Neuronal stem cell (in vitro differentiated cells): ENCODE results near the gene SRP68.

Experiments used
- DNase-seq: peaks from one replicate; pipeline ENCODE4 v3.0.0-alpha.2; 2013; ENCODE audit warnings: low spot score
- H2AFZ ChIP-seq: one replicate; pipeline ENCODE4 v1.6.1; 2013; ENCODE audit warnings: mild to moderate bottlenecking, low read length, inconsistent platforms
- H2AK5ac ChIP-seq: 2 replicates; pipeline ENCODE4 v1.6.1; 2013; ENCODE audit warnings: low read depth, mild to moderate bottlenecking, inconsistent platforms, low read length, moderate library complexity, mixed read lengths
- H2BK120ac ChIP-seq: 2 replicates; pipeline ENCODE4 v1.6.1; 2013; ENCODE audit warnings: low read depth, mild to moderate bottlenecking, inconsistent platforms, low read length, moderate library complexity, mixed read lengths
- H2BK12ac ChIP-seq: one replicate; pipeline ENCODE4 v1.6.1; 2013; ENCODE audit warnings: low read length, inconsistent platforms
- H2BK15ac ChIP-seq: 2 replicates; pipeline ENCODE4 v1.6.1; 2013; ENCODE audit warnings: mild to moderate bottlenecking, low read length, inconsistent platforms, mixed read lengths
- H2BK5ac ChIP-seq: one replicate; pipeline ENCODE4 v1.6.1; 2013; ENCODE audit warnings: inconsistent platforms, mild to moderate bottlenecking, low read length, moderate library complexity
- H3K14ac ChIP-seq: one replicate; pipeline ENCODE4 v1.6.1; 2013; ENCODE audit warnings: low read length, inconsistent platforms
- H3K18ac ChIP-seq: 2 replicates; pipeline ENCODE4 v1.6.1; 2013; ENCODE audit warnings: low read length, inconsistent platforms
- H3K23ac ChIP-seq: 2 replicates; pipeline ENCODE4 v1.6.1; 2013; ENCODE audit warnings: low read depth, mild to moderate bottlenecking, mixed read lengths, low read length, inconsistent platforms; ENCODE audit not compliant: poor library complexity
- H3K27ac ChIP-seq: replicated peaks from 3 replicates; pipeline ENCODE4 v1.5.1; 2013; ENCODE audit warnings: low read length, inconsistent platforms
- H3K27me3 ChIP-seq, 3 experiments: 2 replicates each; pipeline ENCODE4 v1.6.1; 2013; ENCODE audit warnings: low read length in 3 of 3, mild to moderate bottlenecking in 2 of 3, inconsistent platforms in 1 of 3, low read depth in 1 of 3, mixed read lengths in 1 of 3, moderate library complexity in 1 of 3; ENCODE audit not compliant: control insufficient read depth in 3 of 3, insufficient read depth in 3 of 3
- H3K36me3 ChIP-seq, 2 donors: replicated peaks in 1 of 2; 2 replicates each; pipeline ENCODE4 v1.6.1; 2013; ENCODE audit warnings: low read length in 2 of 2; ENCODE audit not compliant: control insufficient read depth in 2 of 2, insufficient read depth in 2 of 2
- H3K4ac ChIP-seq: 2 replicates; pipeline ENCODE4 v1.6.1; 2013; ENCODE audit warnings: inconsistent platforms, mild to moderate bottlenecking, low read length, moderate library complexity
- H3K4me1 ChIP-seq, 2 donors: 1 replicate in 1 of 2; 2 replicates in 1 of 2; pipeline ENCODE4 v1.6.1; 2013; ENCODE audit warnings: low read length in 2 of 2, low read depth in 1 of 2; ENCODE audit not compliant: control insufficient read depth in 2 of 2, insufficient read depth in 1 of 2
- H3K4me2 ChIP-seq: one replicate; pipeline ENCODE4 v1.6.1; 2013; ENCODE audit warnings: mild to moderate bottlenecking, low read length, inconsistent platforms; ENCODE audit not compliant: insufficient read depth, poor library complexity, severe bottlenecking
- H3K4me3 ChIP-seq, 2 donors: 2 replicates each; pipeline ENCODE4 v1.5.1; 2013; ENCODE audit warnings: low read length in 2 of 2, mild to moderate bottlenecking in 2 of 2, inconsistent platforms in 1 of 2, moderate library complexity in 1 of 2
- H3K79me1 ChIP-seq: one replicate; pipeline ENCODE4 v1.6.1; 2013; ENCODE audit warnings: low read depth, mild to moderate bottlenecking, inconsistent platforms, low read length, moderate library complexity
- H3K9ac ChIP-seq: one replicate; pipeline ENCODE4 v1.6.1; 2013; ENCODE audit warnings: mild to moderate bottlenecking, low read depth, low read length, inconsistent platforms; ENCODE audit not compliant: poor library complexity
- H3K9me3 ChIP-seq, 2 donors: replicated peaks in 1 of 2; 2 replicates each; pipeline versions ENCODE3 to v1.6.1; 2013; ENCODE audit warnings: low read length in 2 of 2, mild to moderate bottlenecking in 2 of 2, inconsistent platforms in 1 of 2, low read depth in 1 of 2, mixed read lengths in 1 of 2, moderate library complexity in 1 of 2; ENCODE audit not compliant: control insufficient read depth in 2 of 2, insufficient read depth in 1 of 2
- H4K8ac ChIP-seq: one replicate; pipeline ENCODE4 v1.6.1; 2013; ENCODE audit warnings: low read depth, mild to moderate bottlenecking, inconsistent platforms, low read length, moderate library complexity
- H4K91ac ChIP-seq: one replicate; pipeline ENCODE4 v1.6.1; 2013; ENCODE audit warnings: low read length, low read depth, mild to moderate bottlenecking, inconsistent platforms; ENCODE audit not compliant: poor library complexity
- WGBS, 2 donors: extraction: QIAGEN DNeasy Blood & Tissue Kit; methylation state at CpG; one replicate each; pipeline ENCODE4 v1.1.7; 2013; ENCODE audit warnings: missing lambda C conversion rate in 2 of 2, mixed read lengths in 1 of 2; ENCODE audit not compliant: insufficient read length in 2 of 2, insufficient replicate concordance in 1 of 2; ENCODE audit errors: extremely low coverage in 2 of 2; 5-methylcytosine and 5-hydroxymethylcytosine counted together

The SRP68 gene

GRCh38 chr17:76039121-76039520 lies 33.2 kb downstream of the SRP68 start:
- H2AFZ ChIP-seq, result no peak overlapping the region
- H2BK12ac ChIP-seq, result no peak overlapping the region
- no peak overlapping the region for H2BK5ac ChIP-seq
- H4K8ac ChIP-seq, result no peak overlapping the region
- no peak overlapping the region for H3K4me2 ChIP-seq
- H2BK15ac ChIP-seq, result no peak overlapping the region
- DNase-seq, result no peak
- no peak overlapping the region for H3K4me3 ChIP-seq
- H2AK5ac ChIP-seq, result no peak overlapping the region
- peaks cover 0 to 8% of the 10 kb centered on the region in 2 donors for H3K4me1 ChIP-seq
- peak overlapping the region; percentile 12 for H3K27ac ChIP-seq
- H3K18ac ChIP-seq, result no peak overlapping the region
- H3K4ac ChIP-seq, result no peak overlapping the region
- no peaks in the 10 kb centered on the region for H3K79me1 ChIP-seq
- peaks cover 38 to 74% of the 10 kb centered on the region in 2 donors for H3K36me3 ChIP-seq
- no peaks in the 10 kb centered on the region for H3K27me3 ChIP-seq
- H3K9ac ChIP-seq, result no peak overlapping the region
- H3K23ac ChIP-seq, result no peak overlapping the region
- no peaks in the 10 kb centered on the region for H3K9me3 ChIP-seq
- WGBS, 2 donors, result no CpG with 5 or more reads among the region's 6 CpGs
- H4K91ac ChIP-seq, result no peak overlapping the region
- no peak overlapping the region for H2BK120ac ChIP-seq
- no peak overlapping the region for H3K14ac ChIP-seq

GRCh38 chr17:76038050-76038449 lies 34.3 kb downstream of the SRP68 start:
- no peak overlapping the region for H3K9ac ChIP-seq
- WGBS, 2 donors, result no CpG with 5 or more reads among the region's 3 CpGs
- no peak overlapping the region for H2AK5ac ChIP-seq
- H3K79me1 ChIP-seq, result no peaks in the 10 kb centered on the region
- H3K27ac ChIP-seq, result no peak overlapping the region
- peaks cover 0 to 8% of the 10 kb centered on the region in 2 donors for H3K9me3 ChIP-seq
- H2BK15ac ChIP-seq, result no peak overlapping the region
- H2BK120ac ChIP-seq, result no peak overlapping the region
- no peak overlapping the region for H2BK12ac ChIP-seq
- no peak overlapping the region for H4K91ac ChIP-seq
- no peak overlapping the region for H4K8ac ChIP-seq
- H3K23ac ChIP-seq, result no peak overlapping the region
- H2BK5ac ChIP-seq, result no peak overlapping the region
- H3K27me3 ChIP-seq, result no peaks in the 10 kb centered on the region
- H3K4ac ChIP-seq, result no peak overlapping the region
- no peak overlapping the region for H2AFZ ChIP-seq
- H3K36me3 ChIP-seq, result peaks cover 28 to 63% of the 10 kb centered on the region in 2 donors
- H3K4me3 ChIP-seq, result no peak overlapping the region
- H3K14ac ChIP-seq, result no peak overlapping the region
- H3K4me1 ChIP-seq, result peaks cover 0 to 8% of the 10 kb centered on the region in 2 donors
- H3K4me2 ChIP-seq, result no peak overlapping the region
- no peak overlapping the region for H3K18ac ChIP-seq
- DNase-seq, result no peak

GRCh38 chr17:76036497-76037261 lies 35.6 kb downstream of the SRP68 start:
- DNase-seq, result no peak
- Histone ChIP-seq H3K27ac (no peak overlapping the region), H2BK15ac (peak overlapping the region; percentile 2), H2AK5ac (no peak overlapping the region), H3K79me1 (no peaks in the 10 kb centered on the region), H2BK12ac (no peak overlapping the region), H3K27me3 (no peaks in the 10 kb centered on the region), H3K18ac (peak overlapping the region; percentile 68), H4K91ac (no peak overlapping the region), H3K4me1 (peaks cover 0 to 8% of the 10 kb centered on the region in 2 donors), H3K4me3 (no peak overlapping the region), H3K4me2 (no peak overlapping the region), H3K14ac (no peak overlapping the region), H3K9ac (peak overlapping the region; percentile 68), H3K23ac (peak overlapping the region; percentile 75), H3K36me3 (peaks cover 25 to 51% of the 10 kb centered on the region in 2 donors), H3K4ac (no peak overlapping the region), H3K9me3 (peaks cover 0 to 19% of the 10 kb centered on the region in 2 donors), H2AFZ (no peak overlapping the region), H2BK5ac (no peak overlapping the region), H4K8ac (no peak overlapping the region), H2BK120ac (no peak overlapping the region)
- no CpG with 5 or more reads among the region's 22 CpGs for WGBS, 2 donors

GRCh38 chr17:76034428-76035350 lies 37.6 kb downstream of the SRP68 start:
- Histone ChIP-seq H3K9me3 (peaks cover 0 to 19% of the 10 kb centered on the region in 2 donors), H4K8ac (no peak overlapping the region), H4K91ac (no peak overlapping the region), H2BK120ac (no peak overlapping the region), H3K4me3 (no peak overlapping the region), H3K79me1 (no peaks in the 10 kb centered on the region), H3K4ac (no peak overlapping the region), H3K4me1 (peaks cover 2 to 9% of the 10 kb centered on the region in 2 donors), H2AFZ (no peak overlapping the region), H2BK5ac (no peak overlapping the region), H2BK15ac (no peak overlapping the region), H3K9ac (peak overlapping the region; percentile 36), H3K14ac (no peak overlapping the region), H3K18ac (no peak overlapping the region), H3K36me3 (peaks cover 7 to 31% of the 10 kb centered on the region in 2 donors), H2BK12ac (no peak overlapping the region), H3K27ac (no peak overlapping the region), H3K27me3 (no peaks in the 10 kb centered on the region), H3K23ac (no peak overlapping the region), H2AK5ac (no peak overlapping the region), H3K4me2 (no peak overlapping the region)
- WGBS, 2 donors, result no CpG with 5 or more reads among the region's 13 CpGs
- no peak for DNase-seq
